H9 (cell line): ENCODE measurements around the gene IL32. TPM values are rescaled to one million over a fixed set of nuclear protein-coding genes. Genes with fewer than 3 reads are reported as not detected.
A peak's percentile ranks its signal among the peaks of the same experiment; 100 is the strongest.

Experiments used
- DNase-seq: peaks from one replicate; pipeline ENCODE4 v3.0.0-alpha.2; 2017
- H2AFZ ChIP-seq: one replicate; pipeline ENCODE4 v1.6.1; 2013; ENCODE audit warnings: mild to moderate bottlenecking, low read length, control low read depth, moderate library complexity
- H2AK5ac ChIP-seq: 2 replicates; pipeline ENCODE4 v1.6.1; 2013; ENCODE audit warnings: low read length, control low read depth, mixed read lengths; ENCODE audit not compliant: insufficient read length
- H2BK120ac ChIP-seq: one replicate; pipeline ENCODE4 v1.6.1; 2013; ENCODE audit warnings: low read depth, mild to moderate bottlenecking, low read length, control low read depth, inconsistent platforms; ENCODE audit not compliant: poor library complexity, severe bottlenecking
- H2BK12ac ChIP-seq: 2 replicates; pipeline ENCODE4 v1.6.1; 2013; ENCODE audit warnings: low read length, control low read depth, mixed read lengths, low read depth; ENCODE audit not compliant: insufficient read length
- H2BK15ac ChIP-seq: 2 replicates; pipeline ENCODE4 v1.6.1; 2013; ENCODE audit warnings: low read depth, low read length, control low read depth
- H2BK20ac ChIP-seq: one replicate; pipeline ENCODE4 v1.6.1; 2013; ENCODE audit warnings: low read depth, mild to moderate bottlenecking, low read length, control low read depth, inconsistent platforms; ENCODE audit not compliant: poor library complexity, severe bottlenecking
- H2BK5ac ChIP-seq: 2 replicates; pipeline ENCODE4 v1.6.1; 2013; ENCODE audit warnings: low read length, control low read depth, mixed read lengths; ENCODE audit not compliant: insufficient read length
- H3K14ac ChIP-seq: 2 replicates; pipeline ENCODE4 v1.6.1; 2013; ENCODE audit warnings: low read length, control low read depth; ENCODE audit not compliant: insufficient read depth
- H3K18ac ChIP-seq: 2 replicates; pipeline ENCODE4 v1.6.1; 2013; ENCODE audit warnings: low read depth, mild to moderate bottlenecking, mixed read lengths, low read length, control low read depth; ENCODE audit not compliant: insufficient read length
- H3K23ac ChIP-seq: 2 replicates; pipeline ENCODE4 v1.6.1; 2013; ENCODE audit warnings: low read length, control low read depth, mixed read lengths, low read depth; ENCODE audit not compliant: insufficient read length
- H3K23me2 ChIP-seq: 2 replicates; pipeline ENCODE4 v1.6.1; 2013; ENCODE audit warnings: low read depth, mild to moderate bottlenecking, mixed read lengths, low read length, control low read depth; ENCODE audit not compliant: insufficient read length, poor library complexity, severe bottlenecking
- H3K27ac ChIP-seq: 2 replicates; pipeline ENCODE4 v1.5.1; 2013; ENCODE audit warnings: low read length, control low read depth, mixed read lengths, low read depth; ENCODE audit not compliant: insufficient read length
- H3K27me3 ChIP-seq: 2 replicates; pipeline ENCODE4 v1.6.1; 2013; ENCODE audit warnings: low read length, control low read depth, inconsistent platforms; ENCODE audit not compliant: insufficient read depth
- H3K4ac ChIP-seq: 2 replicates; pipeline ENCODE4 v1.6.1; 2013; ENCODE audit warnings: low read depth, mild to moderate bottlenecking, control low read depth, inconsistent platforms, low read length, moderate library complexity
- H3K4me1 ChIP-seq: 2 replicates; pipeline ENCODE4 v1.6.1; 2013; ENCODE audit warnings: low read length, control low read depth, inconsistent platforms; ENCODE audit not compliant: insufficient read depth
- H3K4me2 ChIP-seq: 2 replicates; pipeline ENCODE4 v1.6.1; 2013; ENCODE audit warnings: low read length, control low read depth, mixed read lengths; ENCODE audit not compliant: insufficient read length, insufficient read depth
- H3K56ac ChIP-seq: 2 replicates; pipeline ENCODE4 v1.6.1; 2013; ENCODE audit warnings: low read depth, mild to moderate bottlenecking, mixed read lengths, low read length, control low read depth; ENCODE audit not compliant: insufficient read length
- H3K79me1 ChIP-seq: 2 replicates; pipeline ENCODE4 v1.6.1; 2013; ENCODE audit warnings: low read depth, mild to moderate bottlenecking, moderate library complexity, low read length, control low read depth, inconsistent platforms; ENCODE audit not compliant: insufficient read depth, poor library complexity, severe bottlenecking
- H3K79me2 ChIP-seq: 2 replicates; pipeline ENCODE4 v1.6.1; 2013; ENCODE audit warnings: low read length, control low read depth, inconsistent platforms; ENCODE audit not compliant: insufficient read depth
- H3K9ac ChIP-seq: 2 replicates; pipeline ENCODE4 v1.6.1; 2013; ENCODE audit warnings: low read length, control low read depth, mixed read lengths; ENCODE audit not compliant: insufficient read length; ENCODE audit errors: extremely low read depth
- H3K9me3 ChIP-seq: one replicate; pipeline ENCODE4 v1.6.1; 2013; ENCODE audit warnings: low read depth, low read length, inconsistent platforms; ENCODE audit not compliant: control insufficient read depth
- H3T11ph ChIP-seq: one replicate; pipeline ENCODE4 v1.6.1; 2013; ENCODE audit warnings: mild to moderate bottlenecking, low read length, control low read depth, inconsistent platforms
- H4K20me1 ChIP-seq: one replicate; pipeline ENCODE4 v1.6.1; 2013; ENCODE audit not compliant: control insufficient read depth, insufficient read length, insufficient read depth
- H4K5ac ChIP-seq: 2 replicates; pipeline ENCODE4 v1.6.1; 2013; ENCODE audit warnings: low read depth, mild to moderate bottlenecking, mixed read lengths, low read length, control low read depth; ENCODE audit not compliant: insufficient read length
- H4K8ac ChIP-seq: replicated peaks from 2 replicates; pipeline ENCODE4 v1.6.1; 2013; ENCODE audit warnings: low read length, control low read depth, mixed read lengths, low read depth; ENCODE audit not compliant: insufficient read length
- H4K91ac ChIP-seq: 2 replicates; pipeline ENCODE4 v1.6.1; 2013; ENCODE audit warnings: low read depth, mild to moderate bottlenecking, moderate library complexity, mixed read lengths, low read length, control low read depth; ENCODE audit not compliant: insufficient read length
- H3K27ac Mint-ChIP-seq, 3 experiments: 2 replicates in 2 of 3; 3 replicates in 1 of 3; pipeline ENCODE4 v1.8.0; 2020 to 2021; ENCODE audit warnings: mixed read lengths in 3 of 3, mild to moderate bottlenecking in 1 of 3, moderate library complexity in 1 of 3
- H3K27me3 Mint-ChIP-seq: 2 replicates; pipeline ENCODE4 v1.8.0; 2021; ENCODE audit warnings: low read depth, mild to moderate bottlenecking, moderate library complexity, mixed read lengths
- H3K36me3 Mint-ChIP-seq, 3 experiments: 2 replicates in 2 of 3; 3 replicates in 1 of 3; pipeline ENCODE4 v1.8.0; 2020 to 2021; ENCODE audit warnings: low read depth in 3 of 3, mixed read lengths in 3 of 3; ENCODE audit not compliant: insufficient read depth in 1 of 3
- H3K4me1 Mint-ChIP-seq, 2 experiments: 2 replicates each; pipeline ENCODE4 v1.8.0; 2020; ENCODE audit warnings: mixed read lengths in 2 of 2
- H3K4me3 Mint-ChIP-seq, 2 experiments: 2 replicates in 1 of 2; 3 replicates in 1 of 2; pipeline ENCODE4 v1.8.0; 2020 to 2021; ENCODE audit warnings: mild to moderate bottlenecking in 2 of 2, mixed read lengths in 2 of 2, moderate library complexity in 1 of 2
- H3K9me3 Mint-ChIP-seq, 2 experiments: 2 replicates in 1 of 2; 3 replicates in 1 of 2; pipeline ENCODE4 v1.8.0; 2020; ENCODE audit warnings: mild to moderate bottlenecking in 2 of 2, mixed read lengths in 2 of 2, moderate library complexity in 1 of 2
- CTCF ChIP-seq: fragments of 200-600 bp; sonication (generic); conservative IDR thresholded peaks from 3 replicates; pipeline ENCODE4 v1.8.0; 2021; ENCODE audit warnings: antibody characterized with exemption, mild to moderate bottlenecking
- WGBS: extraction: QIAGEN DNeasy Blood & Tissue Kit; methylation state at CpG from one replicate; pipeline ENCODE4 v1.1.7; 2013; ENCODE audit warnings: missing lambda C conversion rate, low lambda C conversion rate, mixed read lengths; ENCODE audit not compliant: insufficient read length; ENCODE audit errors: extremely low coverage; 5-methylcytosine and 5-hydroxymethylcytosine counted together
- total RNA-seq: library from RNA; stranded (reverse); gene quantifications from 2 replicates; pipeline ENCODE4 v1.2.1, GENCODE V29; 2021

IL32 gene
- total RNA-seq, 1 experiment from 2014 or later, result 2.0 TPM

GRCh38 chr16:3115561-3115960 is 50.1 kb downstream of the IL32 start:
- no peak overlapping the region for H3K9ac ChIP-seq
- H2BK15ac ChIP-seq, result no peak overlapping the region
- no peaks in the 10 kb centered on the region for H3K9me3 Mint-ChIP-seq
- H3K27me3 Mint-ChIP-seq, result no peaks in the 10 kb centered on the region
- no peak overlapping the region for H3K4me2 ChIP-seq
- no peak overlapping the region; a peak in 1 of 7 replicates for H3K27ac Mint-ChIP-seq
- no CpG with 5 or more reads among the region's 14 CpGs for WGBS
- no peak overlapping the region for H3K4ac ChIP-seq
- peaks cover 14 to 40% (median 30%) of the 10 kb centered on the region in 3 experiments for H3K36me3 Mint-ChIP-seq
- no peaks in the 10 kb centered on the region for H3K4me1 ChIP-seq
- H2BK120ac ChIP-seq, result no peak overlapping the region
- H3T11ph ChIP-seq, result no peak overlapping the region
- H3K23ac ChIP-seq, result no peak overlapping the region
- no peak overlapping the region for H3K27ac ChIP-seq
- no peaks in the 10 kb centered on the region for H3K9me3 ChIP-seq
- H2BK5ac ChIP-seq, result no peak overlapping the region
- no peak overlapping the region for H3K18ac ChIP-seq
- no peak overlapping the region for H2AK5ac ChIP-seq
- no peak overlapping the region for H2AFZ ChIP-seq
- H4K8ac ChIP-seq, result no peak overlapping the region
- H3K14ac ChIP-seq, result no peak overlapping the region
- H3K4me1 Mint-ChIP-seq, result peaks cover 16 to 20% of the 10 kb centered on the region in 2 experiments
- peaks cover 2% of the 10 kb centered on the region for H3K79me1 ChIP-seq
- DNase-seq, result peak; percentile 86
- no peaks in the 10 kb centered on the region; the same call in 1 of the 2 replicates for H3K79me2 ChIP-seq
- no peaks in the 10 kb centered on the region for H4K20me1 ChIP-seq
- no peak overlapping the region for H4K91ac ChIP-seq
- H3K27me3 ChIP-seq, result no peaks in the 10 kb centered on the region
- H4K5ac ChIP-seq, result no peak overlapping the region
- no peak overlapping the region for H3K56ac ChIP-seq
- TF ChIP-seq CTCF, result peak; percentile 51
- H3K4me3 Mint-ChIP-seq, result no peak overlapping the region
- H2BK20ac ChIP-seq, result no peak overlapping the region
- no peak overlapping the region for H2BK12ac ChIP-seq
- H3K23me2 ChIP-seq, result peaks cover 9% of the 10 kb centered on the region
